Measurements from ENCODE around the gene CYFIP1. TPM values are rescaled to one million over a fixed set of nuclear protein-coding genes. Genes with fewer than 3 reads are reported as not detected.

Gene CYFIP1
- total RNA-seq, 4 donors from 2014 or later: 86.8 to 131 (median 105) TPM

GRCh38 chr15:22927761-22928160, 52.4 kb downstream of the CYFIP1 start:
- Histone ChIP-seq H3K9me3 (no peaks in the 10 kb centered on the region), H3K4me3 (no peak overlapping the region), H3K36me3 (peaks cover 24 to 90% (median 56%) of the 10 kb centered on the region in 4 donors), H3K27ac (replicated peaks in 1 of 4) (no peak overlapping the region), H3K4me1 (peaks cover 0 to 9% (median 7%) of the 10 kb centered on the region in 4 donors), H3K27me3 (no peaks in the 10 kb centered on the region)
- intact Hi-C loops (cut with DNase I): no loop called here
- DNase-seq (ENCODE audit: extremely low spot score): no peak
- 94% methylated on average over 25 of the region's 25 CpGs for WGBS
- no peak for TF ChIP-seq EP300 (IDR thresholded peaks at IDR 0.05)
- TF ChIP-seq CTCF (IDR thresholded peaks at IDR 0.05): no peak
- TF ChIP-seq POLR2AphosphoS5 (IDR thresholded peaks at IDR 0.05): no peak
- no peak for TF ChIP-seq POLR2A (IDR thresholded peaks at IDR 0.05; ENCODE audit: low read depth)

- 96% methylated on average over 17 of the region's 17 CpGs for WGBS
- Histone ChIP-seq H3K27me3 (no peaks in the 10 kb centered on the region), H3K9me3 (no peaks in the 10 kb centered on the region), H3K4me1 (peaks cover 0 to 3% (median 2%) of the 10 kb centered on the region in 4 donors), H3K27ac (replicated peaks in 1 of 4) (no peak overlapping the region), H3K4me3 (no peak overlapping the region), H3K36me3 (peaks cover 13 to 82% (median 53%) of the 10 kb centered on the region in 4 donors)
- intact Hi-C loops (cut with DNase I): no loop called here
- TF ChIP-seq POLR2AphosphoS5 (IDR thresholded peaks at IDR 0.05) (no peak), EP300 (IDR thresholded peaks at IDR 0.05) (no peak), POLR2A (IDR thresholded peaks at IDR 0.05; ENCODE audit: low read depth) (no peak), CTCF (IDR thresholded peaks at IDR 0.05) (no peak)
- no peak for DNase-seq (ENCODE audit: extremely low spot score)
Observed at GRCh38 chr15:22925875-22926274, 54.3 kb downstream of the CYFIP1 start.

- whole genome bisulfite sequencing: 83% methylated on average over 5 of the region's 5 CpGs
- intact Hi-C loops (cut with DNase I): no loop called here
- Histone ChIP-seq H3K9me3 (no peaks in the 10 kb centered on the region), H3K4me1 (peaks cover 0 to 4% (median 0%) of the 10 kb centered on the region in 4 donors), H3K36me3 (peaks cover 27 to 75% (median 60%) of the 10 kb centered on the region in 4 donors), H3K27me3 (no peaks in the 10 kb centered on the region), H3K4me3 (no peak overlapping the region), H3K27ac (replicated peaks in 1 of 4) (no peak overlapping the region)
- no peak for TF ChIP-seq POLR2A (IDR thresholded peaks at IDR 0.05; ENCODE audit: low read depth)
- no peak for TF ChIP-seq EP300 (IDR thresholded peaks at IDR 0.05)
- TF ChIP-seq CTCF (IDR thresholded peaks at IDR 0.05): no peak
- TF ChIP-seq POLR2AphosphoS5 (IDR thresholded peaks at IDR 0.05): no peak
- no peak for DNase-seq (ENCODE audit: extremely low spot score)
Observed at GRCh38 chr15:22922003-22922402, 58.2 kb downstream of the CYFIP1 start.

- peaks cover 0 to 4% (median 0%) of the 10 kb centered on the region in 4 donors for H3K4me1 ChIP-seq
- no peak overlapping the region for H3K27ac ChIP-seq (replicated peaks in 1 of 4)
- intact Hi-C loops (cut with DNase I): no loop called here
- no peaks in the 10 kb centered on the region for H3K27me3 ChIP-seq
- H3K36me3 ChIP-seq: peaks cover 34 to 83% (median 66%) of the 10 kb centered on the region in 4 donors
- no peak for DNase-seq (ENCODE audit: extremely low spot score)
- H3K9me3 ChIP-seq: no peaks in the 10 kb centered on the region
- TF ChIP-seq POLR2A (IDR thresholded peaks at IDR 0.05; ENCODE audit: low read depth): no peak
- TF ChIP-seq EP300 (IDR thresholded peaks at IDR 0.05): no peak
- TF ChIP-seq POLR2AphosphoS5 (IDR thresholded peaks at IDR 0.05): no peak
- TF ChIP-seq CTCF (IDR thresholded peaks at IDR 0.05): no peak
- 47% methylated on average over 3 of the region's 3 CpGs for WGBS
- no peak overlapping the region for H3K4me3 ChIP-seq
Observed at GRCh38 chr15:22919171-22919570, 61.0 kb downstream of the CYFIP1 start.

DNA sequence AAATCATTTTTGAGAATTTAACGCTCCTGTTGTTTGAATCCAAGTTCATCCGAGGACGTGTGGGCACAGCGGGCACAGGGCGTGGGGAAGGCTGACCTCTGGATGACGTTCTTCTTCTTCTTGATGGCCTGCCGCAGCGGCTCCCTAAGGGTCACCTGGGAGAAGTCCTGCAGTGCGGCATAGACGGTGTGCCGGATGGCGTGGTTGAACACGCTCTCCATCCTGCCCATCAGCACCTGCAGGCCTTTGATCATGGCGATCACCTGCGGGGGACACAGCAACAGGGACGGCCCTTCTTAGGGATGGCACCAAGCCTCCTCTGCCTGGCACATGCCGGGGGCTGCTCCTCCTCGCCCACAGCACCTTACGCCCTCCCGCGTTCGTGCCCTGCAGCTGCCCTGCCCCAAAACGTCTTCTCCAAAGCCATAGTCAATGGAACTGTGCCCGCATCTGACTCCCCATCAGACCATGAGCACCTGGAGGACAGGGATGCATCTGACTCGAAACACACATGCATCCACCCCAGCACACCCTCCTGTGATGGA, 61.5 kb downstream of the CYFIP1 start:
- Histone ChIP-seq H3K36me3 (peaks cover 39 to 88% (median 68%) of the 10 kb centered on the region in 4 donors), H3K27me3 (no peaks in the 10 kb centered on the region), H3K27ac (replicated peaks in 1 of 4) (no peak overlapping the region), H3K4me3 (no peak overlapping the region), H3K4me1 (peaks cover 0 to 4% (median 0%) of the 10 kb centered on the region in 4 donors), H3K9me3 (no peaks in the 10 kb centered on the region)
- intact Hi-C loops (cut with DNase I): no loop called here
- TF ChIP-seq CTCF (IDR thresholded peaks at IDR 0.05) (no peak), EP300 (IDR thresholded peaks at IDR 0.05) (no peak), POLR2AphosphoS5 (IDR thresholded peaks at IDR 0.05) (no peak)
- 93% methylated on average over 15 of the region's 25 CpGs for WGBS
- no peak for DNase-seq (ENCODE audit: extremely low spot score)
